ENCODE results near the gene NR1D2. TPM values are rescaled to one million over a fixed set of nuclear protein-coding genes. Genes with fewer than 3 reads are reported as not detected.

Gene NR1D2
- total RNA-seq, 2 experiments from 2014 or later: 5.0 to 5.7 TPM

- CTCF ChIA-PET (ENCODE audit: unreplicated experiment): no interaction called here
- H3K9me2 ChIP-seq (ENCODE audit: insufficient read depth, low read length): no peaks in the 10 kb centered on the region
- no peaks in the 10 kb centered on the region for H3K4me1 ChIP-seq (ENCODE audit: insufficient read depth, low read length, poor library complexity, severe bottlenecking)
- no peaks in the 10 kb centered on the region for H3K79me2 ChIP-seq (ENCODE audit: insufficient read depth, low read depth, low read length)
- intact Hi-C loops (cut with micrococcal nuclease; ENCODE audit: unreplicated experiment): no loop called here
- no peak overlapping the region for H3K4me2 ChIP-seq (ENCODE audit: low read length)
- no peaks in the 10 kb centered on the region for H3K36me3 ChIP-seq (ENCODE audit: insufficient read depth, low read length)
- H2AFZ ChIP-seq (ENCODE audit: low read length): no peak overlapping the region
- DNase-seq (ENCODE audit: low spot score): no peak
- no TSS peak for BruUV-seq (replicated peaks)
- POLR2A ChIA-PET: no interaction called here
- H4K20me1 ChIP-seq (ENCODE audit: insufficient read depth, low read length): no peaks in the 10 kb centered on the region
- no peak overlapping the region for H3K4me3 ChIP-seq (ENCODE audit: low read depth, low read length, poor library complexity, severe bottlenecking)
- no peak overlapping the region for H3K27ac ChIP-seq (ENCODE audit: low read depth, low read length, poor library complexity, severe bottlenecking)
- H3K9me3 ChIP-seq (ENCODE audit: low read length): no peaks in the 10 kb centered on the region
- TF ChIP-seq, protein P1, sequence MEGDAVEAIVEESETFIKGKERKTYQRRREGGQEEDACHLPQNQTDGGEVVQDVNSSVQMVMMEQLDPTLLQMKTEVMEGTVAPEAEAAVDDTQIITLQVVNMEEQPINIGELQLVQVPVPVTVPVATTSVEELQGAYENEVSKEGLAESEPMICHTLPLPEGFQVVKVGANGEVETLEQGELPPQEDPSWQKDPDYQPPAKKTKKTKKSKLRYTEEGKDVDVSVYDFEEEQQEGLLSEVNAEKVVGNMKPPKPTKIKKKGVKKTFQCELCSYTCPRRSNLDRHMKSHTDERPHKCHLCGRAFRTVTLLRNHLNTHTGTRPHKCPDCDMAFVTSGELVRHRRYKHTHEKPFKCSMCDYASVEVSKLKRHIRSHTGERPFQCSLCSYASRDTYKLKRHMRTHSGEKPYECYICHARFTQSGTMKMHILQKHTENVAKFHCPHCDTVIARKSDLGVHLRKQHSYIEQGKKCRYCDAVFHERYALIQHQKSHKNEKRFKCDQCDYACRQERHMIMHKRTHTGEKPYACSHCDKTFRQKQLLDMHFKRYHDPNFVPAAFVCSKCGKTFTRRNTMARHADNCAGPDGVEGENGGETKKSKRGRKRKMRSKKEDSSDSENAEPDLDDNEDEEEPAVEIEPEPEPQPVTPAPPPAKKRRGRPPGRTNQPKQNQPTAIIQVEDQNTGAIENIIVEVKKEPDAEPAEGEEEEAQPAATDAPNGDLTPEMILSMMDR (conservative IDR thresholded peaks at IDR 0.05; ENCODE audit: low read length): no peak
- TF ChIP-seq EZH2phosphoT487 (IDR thresholded peaks at IDR 0.05; ENCODE audit: borderline replicate concordance, low read depth, low read length): no peak
These were observed 42.3 kb downstream of the NR1D2 start for GRCh38 chr3:23987356-23987755.

DNA sequence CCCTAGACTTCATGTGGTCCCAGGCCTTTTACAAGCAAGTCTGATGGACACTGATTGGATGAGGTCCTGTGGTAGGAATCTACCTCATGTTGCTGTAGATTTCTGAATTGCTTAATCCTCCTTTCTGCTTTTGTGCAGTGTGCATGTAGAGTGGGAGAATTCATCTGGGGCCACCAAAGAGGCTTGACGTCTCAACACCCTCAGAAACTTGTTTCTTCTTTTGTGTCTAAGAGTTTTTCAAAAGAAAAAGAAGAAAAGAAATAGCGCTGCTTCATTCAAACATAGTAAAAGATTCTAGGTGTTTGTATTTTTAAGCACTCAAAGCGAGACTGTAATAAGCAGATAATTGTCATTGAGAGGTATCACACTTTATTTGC, 46.2 kb downstream of the NR1D2 start:
- ChIA-PET CTCF (ENCODE audit: unreplicated experiment) (no interaction called here), POLR2A (interaction anchor here (1.6 kb wide), 1 partner anchor 8 kb away, joined by 3 read pairs; no protein-coding TSS in a partner anchor)
- H3K79me2 ChIP-seq (ENCODE audit: insufficient read depth, low read depth, low read length): no peaks in the 10 kb centered on the region
- DNase-seq (ENCODE audit: low spot score): no peak
- H3K4me2 ChIP-seq (ENCODE audit: low read length): no peak overlapping the region
- no peak overlapping the region for H2AFZ ChIP-seq (ENCODE audit: low read length)
- BruUV-seq (replicated peaks): no TSS peak
- no peaks in the 10 kb centered on the region for H4K20me1 ChIP-seq (ENCODE audit: insufficient read depth, low read length)
- H3K36me3 ChIP-seq (ENCODE audit: insufficient read depth, low read length): no peaks in the 10 kb centered on the region
- no peaks in the 10 kb centered on the region for H3K9me2 ChIP-seq (ENCODE audit: insufficient read depth, low read length)
- H3K4me1 ChIP-seq (ENCODE audit: insufficient read depth, low read length, poor library complexity, severe bottlenecking): no peaks in the 10 kb centered on the region
- no peak overlapping the region for H3K4me3 ChIP-seq (ENCODE audit: low read depth, low read length, poor library complexity, severe bottlenecking)
- no peak overlapping the region for H3K27ac ChIP-seq (ENCODE audit: low read depth, low read length, poor library complexity, severe bottlenecking)
- intact Hi-C loops (cut with micrococcal nuclease; ENCODE audit: unreplicated experiment): no loop called here
- H3K9me3 ChIP-seq (ENCODE audit: low read length): no peaks in the 10 kb centered on the region
- TF ChIP-seq, protein P1 (conservative IDR thresholded peaks at IDR 0.05; ENCODE audit: low read length): no peak
- TF ChIP-seq EZH2phosphoT487 (IDR thresholded peaks at IDR 0.05; ENCODE audit: borderline replicate concordance, low read depth, low read length): no peak

GRCh38 chr3:23991683-23992628, 46.9 kb downstream of the NR1D2 start:
- no peaks in the 10 kb centered on the region for H3K79me2 ChIP-seq (ENCODE audit: insufficient read depth, low read depth, low read length)
- no peak overlapping the region for H2AFZ ChIP-seq (ENCODE audit: low read length)
- no TSS peak for BruUV-seq (replicated peaks)
- ChIA-PET CTCF (ENCODE audit: unreplicated experiment) (no interaction called here), POLR2A (interaction anchor here (0.6 to 1.6 kb wide), 2 partner anchors 9 to 10 kb away, joined by 3 to 5 read pairs; no protein-coding TSS in a partner anchor)
- no peak overlapping the region for H3K4me3 ChIP-seq (ENCODE audit: low read depth, low read length, poor library complexity, severe bottlenecking)
- H4K20me1 ChIP-seq (ENCODE audit: insufficient read depth, low read length): no peaks in the 10 kb centered on the region
- H3K4me2 ChIP-seq (ENCODE audit: low read length): no peak overlapping the region
- no peaks in the 10 kb centered on the region for H3K36me3 ChIP-seq (ENCODE audit: insufficient read depth, low read length)
- TF ChIP-seq EZH2phosphoT487 (IDR thresholded peaks at IDR 0.05; ENCODE audit: borderline replicate concordance, low read depth, low read length): no peak
- TF ChIP-seq, protein P1 (conservative IDR thresholded peaks at IDR 0.05; ENCODE audit: low read length): no peak
- H3K9me2 ChIP-seq (ENCODE audit: insufficient read depth, low read length): no peaks in the 10 kb centered on the region
- DNase-seq (ENCODE audit: low spot score): no peak
- intact Hi-C loops (cut with micrococcal nuclease; ENCODE audit: unreplicated experiment): no loop called here
- no peaks in the 10 kb centered on the region for H3K4me1 ChIP-seq (ENCODE audit: insufficient read depth, low read length, poor library complexity, severe bottlenecking)
- H3K27ac ChIP-seq (ENCODE audit: low read depth, low read length, poor library complexity, severe bottlenecking): no peak overlapping the region
- H3K9me3 ChIP-seq (ENCODE audit: low read length): no peaks in the 10 kb centered on the region

All from OCI-LY7 (cell line).